Stimulated activated CD4-positive, alpha-beta T cell treated with anti-CD3 and anti-CD28 coated beads, Interleukin-2, amount 100 ng/mL, for 4 hours (primary cell): Measurements from ENCODE around the gene FN3K.
A peak's percentile ranks its signal among the peaks of the same experiment; 100 is the strongest.

Source experiments
- DNase-seq: peaks from one replicate; pipeline ENCODE4 v3.0.0-alpha.2; 2020; ENCODE audit warnings: low read depth

FN3K gene

GRCh38 chr17:82734987-82735866, at the start of gene FN3K:
Gene FN3K, plus strand, starts transcription at chr17:82735615. Its CDS starts 22 bp downstream, at chr17:82735637.
- no peak for DNase-seq

- DNase-seq, result no peak
Observed at GRCh38 chr17:82686366-82687324, 48.8 kb upstream of the FN3K start.

- no peak for DNase-seq
Observed at GRCh38 chr17:82687375-82687861, 48.0 kb upstream of the FN3K start.

- no peak for DNase-seq
Observed at GRCh38 chr17:82687871-82688270, 47.5 kb upstream of the FN3K start.

- no peak for DNase-seq
Observed at GRCh38 chr17:82689077-82689476, 46.3 kb upstream of the FN3K start.

GRCh38 chr17:82690786-82691489, 44.5 kb upstream of the FN3K start:
- DNase-seq, result no peak

GRCh38 chr17:82691714-82692113, 43.7 kb upstream of the FN3K start:
- DNase-seq, result no peak

- DNase-seq, result no peak
Observed at GRCh38 chr17:82692268-82692667, 43.1 kb upstream of the FN3K start.

- DNase-seq, result no peak
Observed at GRCh38 chr17:82693168-82693867, 42.1 kb upstream of the FN3K start.

GRCh38 chr17:82694647-82695046, 40.8 kb upstream of the FN3K start:
- DNase-seq, result no peak

- no peak for DNase-seq
Observed at GRCh38 chr17:82696259-82696658, 39.2 kb upstream of the FN3K start.

GRCh38 chr17:82696916-82697807, 38.3 kb upstream of the FN3K start:
- no peak for DNase-seq

- DNase-seq, result no peak
Observed at GRCh38 chr17:82697808-82698064, 37.7 kb upstream of the FN3K start.

GRCh38 chr17:82698065-82698973, 37.1 kb upstream of the FN3K start, which contains the start of gene RAB40B:
Gene RAB40B, minus strand, starts transcription at chr17:82698698. Its CDS starts 102 bp downstream, at chr17:82698596.
- DNase-seq, result peak; percentile 99

GRCh38 chr17:82698974-82699442, 36.4 kb upstream of the FN3K start:
- DNase-seq, result no peak

GRCh38 chr17:82699551-82699950, 35.9 kb upstream of the FN3K start:
- no peak for DNase-seq

- DNase-seq, result no peak
Observed at GRCh38 chr17:82702231-82702927, 33.0 kb upstream of the FN3K start.

- DNase-seq, result no peak
Observed at GRCh38 chr17:82703036-82703745, 32.2 kb upstream of the FN3K start.
